ENCODE results near the gene DUSP16.
"Not testable (repeated sequence)": the region's sequence is repeated elsewhere in the genome, so short reads cannot be mapped to it uniquely, and the experiment has no call there.

DUSP16 gene

GRCh38 chr12:12583510-12584178 is 21.0 kb upstream of the DUSP16 start:
- no peak for DNase-seq (ENCODE audit: low read depth)

- no peak for DNase-seq (ENCODE audit: low read depth)
Measured at GRCh38 chr12:12582895-12583303, 20.2 kb upstream of the DUSP16 start.

DNA sequence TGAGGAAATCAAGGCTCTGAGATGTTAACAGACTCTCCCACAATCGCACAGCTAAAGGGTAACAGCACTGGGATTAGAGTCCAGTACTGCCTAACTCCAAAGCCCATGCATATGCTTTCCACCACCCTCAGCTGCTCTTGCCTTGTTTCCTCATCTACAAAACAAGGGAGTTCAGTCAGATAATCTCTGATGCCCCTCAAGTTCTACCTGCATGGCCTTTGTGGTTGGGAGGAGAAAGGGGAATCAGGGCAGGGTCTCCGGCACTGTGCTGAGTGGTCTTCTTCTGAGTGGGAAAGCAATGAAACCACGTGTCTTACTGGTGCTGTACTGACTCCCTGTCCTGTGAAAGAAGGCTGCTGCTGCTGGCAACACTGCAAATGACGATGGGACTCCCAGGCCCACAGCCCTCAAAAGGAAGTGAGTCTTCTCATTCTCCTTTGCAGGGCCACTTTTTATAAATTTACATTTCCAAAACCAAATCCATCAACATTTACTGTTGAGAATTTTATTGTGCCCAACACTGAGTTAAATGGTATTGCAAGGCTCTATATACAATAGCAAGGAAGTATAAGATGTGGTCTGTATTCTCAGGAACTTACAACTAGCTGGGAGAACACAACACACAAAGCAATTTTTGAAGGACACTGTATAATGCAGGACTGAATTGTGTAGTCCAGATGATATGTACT is 19.7 kb upstream of the DUSP16 start:
- no peak for DNase-seq (ENCODE audit: low read depth)

DNA sequence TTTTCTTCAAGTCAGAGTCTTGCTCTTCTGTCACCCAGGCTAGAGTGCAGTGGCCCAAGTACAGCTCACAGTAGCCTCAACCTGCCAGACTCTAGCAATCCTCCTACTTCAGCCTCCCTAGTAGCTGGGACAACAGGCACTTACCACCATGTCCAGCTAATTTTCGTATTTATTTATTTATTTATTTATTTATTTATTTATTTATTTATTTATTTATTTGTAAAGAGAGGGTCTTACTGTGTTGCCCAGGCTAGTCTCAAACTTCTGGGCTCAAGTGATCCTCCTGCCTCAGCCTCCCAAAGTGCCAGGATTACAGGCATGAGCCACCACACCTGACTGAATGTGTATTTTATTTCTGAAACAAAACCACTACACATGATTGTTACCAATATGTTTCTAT is 18.1 kb upstream of the DUSP16 start:
- DNase-seq (ENCODE audit: low read depth) = not testable (repeated sequence)

DNA sequence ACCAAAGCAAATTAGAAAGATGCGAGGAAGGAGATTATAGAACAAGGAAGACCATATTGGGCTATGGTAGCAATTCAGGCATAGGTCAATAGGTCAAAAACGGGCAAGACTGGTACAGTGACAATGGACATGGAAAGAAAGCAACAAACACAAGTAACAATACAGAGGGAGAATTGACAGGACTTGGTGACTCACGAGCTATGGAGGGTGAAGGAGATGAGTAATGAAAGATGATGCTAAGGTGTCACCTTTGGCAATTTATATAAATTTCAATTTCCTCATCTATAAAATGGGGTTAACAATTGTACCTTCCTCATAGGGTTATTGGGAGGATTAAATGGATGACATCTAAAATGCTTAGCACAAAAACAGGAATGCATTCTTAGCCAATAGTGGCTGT is 15.1 kb upstream of the DUSP16 start:
- DNase-seq (ENCODE audit: low read depth) = no peak

DNA sequence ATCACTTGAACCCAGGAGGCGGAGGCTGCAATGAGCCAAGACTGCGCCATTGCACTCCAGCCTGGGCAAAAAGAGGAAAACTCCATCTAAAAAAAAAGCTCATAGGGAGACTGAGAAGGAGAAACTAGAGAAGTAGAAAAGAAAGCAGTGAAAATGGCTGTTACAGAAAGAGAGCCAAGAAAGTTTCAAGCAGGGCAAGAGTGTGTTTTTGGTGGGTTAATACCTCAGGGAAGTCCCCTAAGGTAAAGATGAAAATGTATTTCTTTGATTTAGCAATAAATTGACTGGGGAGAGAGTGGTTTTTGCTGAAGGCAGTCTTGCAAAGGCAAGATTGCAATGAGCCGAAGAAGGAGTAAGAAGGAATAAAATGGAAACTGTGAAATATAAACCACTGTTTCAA is 10.0 kb upstream of the DUSP16 start:
- no peak for DNase-seq (ENCODE audit: low read depth)

GRCh38 chr12:12565971-12566370 is 3.3 kb upstream of the DUSP16 start:
- not testable (repeated sequence) for DNase-seq (ENCODE audit: low read depth)

- no peak for DNase-seq (ENCODE audit: low read depth)
Measured at GRCh38 chr12:12564911-12565310, 2.2 kb upstream of the DUSP16 start.

DNA sequence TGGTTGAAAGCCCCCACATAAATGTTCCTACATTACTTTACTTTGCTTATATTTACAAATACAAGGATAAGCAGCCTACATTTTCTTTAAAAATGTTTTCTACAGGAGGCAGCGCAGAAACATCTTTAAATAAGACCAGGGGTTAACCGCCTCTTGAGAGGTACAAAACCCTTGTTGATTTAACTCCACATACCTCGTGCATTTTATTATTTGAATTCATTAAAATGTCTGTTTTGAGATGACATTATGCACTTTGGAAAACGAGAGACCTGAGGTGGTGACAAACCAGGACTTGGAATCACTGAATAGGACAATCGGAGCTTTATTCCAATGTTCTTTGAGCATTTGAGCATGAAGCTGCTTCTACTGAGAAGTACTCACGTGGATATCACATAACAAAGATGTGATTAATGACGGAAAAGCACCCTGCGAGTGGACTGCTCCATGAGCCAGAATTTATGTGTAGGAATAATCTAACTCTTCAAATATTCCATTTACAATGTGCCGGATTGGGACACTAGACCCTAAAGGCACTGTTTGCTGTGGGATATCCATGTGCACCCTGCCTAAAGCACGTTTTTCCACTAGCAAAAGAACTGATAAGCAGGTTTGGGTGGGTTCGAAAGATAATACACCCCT is 746 bp upstream of the DUSP16 start:
- DNase-seq (ENCODE audit: low read depth) = no peak

DNA sequence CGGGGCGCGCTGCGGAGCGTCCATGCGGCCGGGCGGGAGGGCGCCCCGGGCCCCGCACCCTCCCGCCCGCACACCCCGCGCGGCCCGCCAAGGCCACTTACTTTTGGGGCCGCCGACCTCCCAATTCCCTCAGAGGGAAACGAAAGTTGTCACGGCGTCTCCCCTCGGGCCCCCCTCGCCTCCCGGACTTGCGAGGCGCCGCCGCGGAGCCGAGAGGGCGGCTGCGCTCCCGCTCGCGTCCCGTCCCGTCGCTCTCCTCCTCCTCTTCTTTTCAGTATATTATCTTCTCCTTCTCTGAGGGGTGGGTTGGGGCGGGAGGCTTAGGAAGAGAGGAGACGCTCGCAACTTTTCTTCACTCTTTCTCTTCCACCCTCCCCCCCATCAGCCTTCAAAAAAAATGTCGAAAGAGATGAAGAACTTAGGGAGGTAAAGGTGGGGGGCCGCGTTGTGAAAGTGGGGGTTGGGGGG is 613 bp downstream of the DUSP16 start:
- no peak for DNase-seq (ENCODE audit: low read depth)

GRCh38 chr12:12561371-12562015 is 1.2 kb downstream of the DUSP16 start:
- no peak for DNase-seq (ENCODE audit: low read depth)

GRCh38 chr12:12560587-12561370 is 1.9 kb downstream of the DUSP16 start:
- no peak for DNase-seq (ENCODE audit: low read depth)

- DNase-seq (ENCODE audit: low read depth) = no peak
Measured at GRCh38 chr12:12559719-12560296, 2.9 kb downstream of the DUSP16 start.

GRCh38 chr12:12558291-12558690 is 4.4 kb downstream of the DUSP16 start:
- DNase-seq (ENCODE audit: low read depth) = no peak

GRCh38 chr12:12557733-12558132 is 4.9 kb downstream of the DUSP16 start:
- no peak for DNase-seq (ENCODE audit: low read depth)

GRCh38 chr12:12555656-12556055 is 7.0 kb downstream of the DUSP16 start:
- no peak for DNase-seq (ENCODE audit: low read depth)

DNA sequence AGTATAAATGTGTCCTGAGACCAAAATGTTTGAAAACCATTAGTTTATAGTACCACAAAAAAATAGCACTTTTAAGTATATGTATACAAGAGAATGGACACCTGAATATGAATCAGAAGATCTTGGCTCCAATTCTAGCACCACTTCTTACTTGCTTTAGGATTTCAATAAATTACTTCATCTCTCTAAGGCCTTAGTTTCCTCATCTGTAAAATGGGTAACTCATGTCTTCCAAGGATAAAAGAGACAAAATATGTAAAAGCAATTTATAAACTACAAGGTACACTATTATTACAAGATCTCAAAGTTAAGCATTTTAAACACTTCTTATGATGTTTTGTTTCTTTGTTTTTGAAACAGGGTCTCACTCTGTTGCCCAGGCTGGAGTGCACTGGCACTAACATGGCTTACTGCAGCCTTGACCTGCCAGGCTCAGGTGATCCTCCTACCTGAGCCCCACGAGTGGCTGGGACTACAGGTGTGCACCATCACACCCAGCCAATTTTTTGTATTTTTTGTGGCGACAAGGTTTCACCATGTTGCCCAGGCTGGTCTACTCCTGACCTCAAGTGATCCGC is 9.4 kb downstream of the DUSP16 start:
- no peak for DNase-seq (ENCODE audit: low read depth)

DNA sequence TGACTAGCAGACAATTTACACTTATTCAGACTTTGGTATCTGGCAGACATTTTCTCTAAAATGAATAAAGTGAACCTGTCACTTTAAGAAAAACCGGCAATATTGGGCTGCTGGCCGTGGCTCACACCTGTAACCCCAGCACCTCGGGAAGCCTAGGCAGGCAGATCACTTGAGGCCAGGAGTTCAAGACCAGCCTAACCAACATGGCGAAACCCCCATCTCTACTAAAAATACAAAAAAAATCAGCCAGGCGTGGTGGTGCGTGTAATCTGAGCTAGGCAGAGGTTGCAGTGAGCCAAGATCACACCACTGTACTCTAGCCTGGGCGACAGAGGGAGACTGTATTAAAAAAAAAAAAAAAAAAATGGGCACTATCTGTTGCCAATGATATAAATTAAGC is 11.5 kb downstream of the DUSP16 start:
- DNase-seq (ENCODE audit: low read depth) = no peak

GRCh38 chr12:12550277-12550676 is 12.4 kb downstream of the DUSP16 start:
- DNase-seq (ENCODE audit: low read depth) = no peak

- no peak for DNase-seq (ENCODE audit: low read depth)
Measured at GRCh38 chr12:12549426-12549825, 13.2 kb downstream of the DUSP16 start.

DNA sequence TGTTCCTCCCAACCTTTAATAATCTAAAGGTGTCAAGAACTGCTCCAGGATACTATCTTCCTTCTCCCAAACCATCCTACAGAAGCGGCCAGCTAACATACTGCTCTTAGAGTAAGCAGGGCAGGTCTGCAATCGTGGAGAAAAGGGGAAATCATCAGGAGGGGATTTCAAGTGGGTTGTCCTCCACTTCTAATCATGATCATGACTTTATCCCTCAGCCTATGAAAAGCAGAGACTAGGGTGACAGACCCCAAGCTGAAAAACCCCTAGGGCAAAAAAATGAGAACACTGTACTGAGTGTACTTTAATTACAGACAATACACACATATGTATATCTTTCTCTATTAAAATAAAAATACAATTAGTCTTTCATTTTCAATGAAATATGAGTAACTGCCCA is 13.9 kb downstream of the DUSP16 start:
- DNase-seq (ENCODE audit: low read depth) = no peak
